GM19468 (cell line): Measurements from ENCODE around the gene PLCXD3.

Experiments used
- ATAC-seq: cut with Tn5 transposase; IDR thresholded peaks from one replicate; pipeline ENCODE4 v1.9.1; 2021; ENCODE audit warnings: mild to moderate bottlenecking, moderate library complexity, moderate number of reproducible peaks; ENCODE audit not compliant: unreplicated experiment; ENCODE audit errors: extremely low read depth

PLCXD3 gene

GRCh38 chr5:41306005-41306404, 204.4 kb downstream of the PLCXD3 start:
- no peak for ATAC-seq

GRCh38 chr5:41305056-41305455, 205.3 kb downstream of the PLCXD3 start:
- ATAC-seq = no peak

DNA sequence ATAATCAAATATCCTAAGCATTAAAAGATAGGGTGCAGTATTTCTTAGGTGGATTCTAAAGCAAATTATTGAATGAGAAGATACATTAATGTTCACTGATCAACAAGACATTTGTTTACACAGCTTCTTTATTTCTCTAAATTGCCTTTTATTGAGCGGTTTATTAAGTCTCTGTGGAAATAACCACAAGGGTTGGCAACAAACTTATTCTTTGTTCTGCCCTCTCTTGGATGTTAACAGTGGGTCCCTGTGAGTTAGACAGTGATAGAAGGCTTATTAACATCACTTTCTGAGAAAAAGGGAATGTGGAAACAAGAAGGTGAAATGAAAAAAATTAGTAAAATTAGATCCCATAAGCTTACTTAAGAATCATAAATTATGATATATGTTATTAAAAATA, 214.3 kb downstream of the PLCXD3 start:
- ATAC-seq = no peak

DNA sequence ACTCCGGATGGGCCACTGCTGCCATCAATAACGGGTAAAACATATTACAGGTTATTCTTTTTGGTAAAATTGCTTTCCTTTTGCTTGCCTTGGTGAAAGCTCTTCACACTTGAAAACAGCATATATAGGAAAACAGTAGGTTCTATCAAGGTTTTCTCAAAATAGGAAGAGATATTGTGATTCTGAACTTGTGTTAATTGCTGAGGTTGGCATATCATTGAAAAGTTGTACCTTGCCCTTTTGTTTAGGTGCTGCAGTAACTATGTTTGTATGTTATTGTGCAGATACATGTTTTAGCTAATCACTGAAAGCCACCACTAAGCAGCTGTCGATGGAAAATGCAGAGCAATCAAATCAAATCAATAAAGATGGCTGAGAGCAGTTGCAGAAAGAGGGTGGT, 219.1 kb downstream of the PLCXD3 start:
- no peak for ATAC-seq

DNA sequence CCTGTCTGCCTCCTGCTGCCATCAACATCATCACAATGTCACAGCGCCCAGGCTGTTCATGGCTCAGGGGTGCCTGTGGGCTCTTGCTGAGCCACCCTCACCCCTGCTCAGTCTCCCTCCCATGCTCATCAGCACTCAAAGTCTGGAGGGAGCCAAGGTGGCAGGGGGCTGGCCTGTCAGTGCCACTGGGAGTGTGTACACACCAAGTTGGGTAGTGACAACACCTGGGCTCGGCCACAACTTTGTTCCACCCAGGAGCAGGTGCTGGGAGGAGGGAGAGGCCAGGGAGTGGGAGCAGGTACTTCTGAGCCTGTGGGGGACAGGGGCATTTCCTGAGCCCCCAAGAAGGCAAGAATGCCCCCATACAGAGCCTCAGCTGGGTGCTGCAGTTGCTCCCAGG, 219.6 kb downstream of the PLCXD3 start:
- no peak for ATAC-seq

DNA sequence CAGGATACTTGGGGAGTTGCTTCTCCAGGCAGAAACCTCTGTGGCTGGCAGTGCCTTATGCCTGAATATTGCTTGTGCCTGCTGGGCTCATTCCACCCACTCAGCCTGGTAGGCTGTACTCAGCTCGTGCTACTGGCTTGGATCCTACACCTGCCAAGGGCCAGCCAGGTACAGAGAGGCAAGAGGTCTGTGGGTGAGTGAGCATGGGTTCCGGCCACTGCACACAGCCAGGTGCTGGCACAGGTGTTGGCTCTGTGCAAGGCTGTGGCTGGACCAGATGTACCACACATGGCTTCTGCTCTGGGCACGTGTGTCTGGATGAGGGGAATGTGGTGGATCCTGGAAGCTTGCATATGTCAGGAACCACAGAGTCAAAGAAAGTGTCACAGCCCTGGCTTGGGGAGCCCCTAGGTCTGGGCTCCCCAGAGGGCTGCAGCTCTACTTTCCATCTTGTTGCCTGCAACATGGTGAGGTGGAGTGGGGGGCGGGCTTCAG, 220.4 kb downstream of the PLCXD3 start:
- no peak for ATAC-seq

GRCh38 chr5:41286696-41287095, 223.7 kb downstream of the PLCXD3 start:
- no peak for ATAC-seq

DNA sequence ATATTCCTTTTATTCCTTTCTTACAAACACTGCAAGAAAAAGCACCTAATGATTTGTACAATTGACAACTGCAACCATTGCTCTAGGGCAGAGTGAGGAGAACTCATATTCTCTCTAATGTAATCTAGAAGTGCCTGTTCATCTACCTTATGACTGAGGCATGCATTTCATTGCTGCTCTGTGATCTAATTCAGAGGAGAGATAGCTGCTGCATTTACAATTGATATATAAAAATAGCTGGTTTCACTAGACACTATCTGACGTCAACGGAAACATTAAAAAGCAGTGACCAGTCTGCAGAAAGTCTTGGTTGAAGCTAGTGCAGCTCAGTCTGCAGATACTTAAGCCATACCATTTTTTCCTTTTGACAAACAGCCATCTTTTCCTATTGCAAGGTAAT, 224.2 kb downstream of the PLCXD3 start:
- ATAC-seq = no peak

GRCh38 chr5:41284938-41285337, 225.5 kb downstream of the PLCXD3 start:
- no peak for ATAC-seq

GRCh38 chr5:41281215-41281810, 229.1 kb downstream of the PLCXD3 start:
- no peak for ATAC-seq

- no peak for ATAC-seq
These were observed 231.4 kb downstream of the PLCXD3 start for GRCh38 chr5:41279040-41279439.

DNA sequence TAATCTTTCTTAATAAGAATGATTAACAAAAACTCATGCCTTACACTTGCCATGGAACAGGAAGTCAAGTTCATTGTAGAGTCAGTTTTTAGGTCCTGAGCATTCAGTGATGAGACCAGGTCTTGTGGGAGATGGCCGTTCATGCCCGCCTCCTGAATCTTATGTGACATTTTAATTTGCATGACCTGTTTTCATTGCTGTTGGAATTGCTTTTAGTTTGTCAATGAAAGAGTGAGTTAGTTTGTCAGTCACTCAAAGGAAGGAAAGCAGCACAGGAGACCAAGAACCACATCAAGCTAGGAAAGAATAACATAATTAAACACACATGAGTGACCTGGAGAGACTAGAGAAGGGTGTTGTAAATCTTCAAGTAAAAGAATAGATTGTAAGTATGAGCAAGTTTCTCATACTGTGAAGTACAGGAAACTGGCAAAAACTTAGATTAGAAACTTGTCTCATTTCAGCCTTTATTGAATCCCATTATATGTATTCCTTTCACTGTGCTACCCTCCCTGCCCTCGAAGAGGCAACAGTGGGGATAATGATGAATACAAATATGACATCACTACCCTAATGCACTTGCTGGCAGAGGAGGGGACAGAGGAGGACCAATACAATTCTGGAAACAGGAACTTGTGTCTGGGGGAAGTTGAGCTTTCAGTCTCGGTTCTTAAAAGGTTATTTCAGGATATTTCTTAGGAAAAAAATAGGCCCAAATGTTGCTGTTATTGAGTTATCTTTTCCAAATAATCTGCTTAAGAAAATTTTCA, 232.7 kb downstream of the PLCXD3 start:
- no peak for ATAC-seq

GRCh38 chr5:41275813-41276512, 234.4 kb downstream of the PLCXD3 start:
- ATAC-seq = peak; percentile 29

GRCh38 chr5:41270423-41271251, 239.8 kb downstream of the PLCXD3 start:
- ATAC-seq = no peak

GRCh38 chr5:41268894-41269293, 241.5 kb downstream of the PLCXD3 start:
- no peak for ATAC-seq

GRCh38 chr5:41266377-41266776, 244.0 kb downstream of the PLCXD3 start:
- no peak for ATAC-seq

GRCh38 chr5:41264019-41264418, 246.4 kb downstream of the PLCXD3 start:
- no peak for ATAC-seq

GRCh38 chr5:41263335-41263734, 247.1 kb downstream of the PLCXD3 start:
- ATAC-seq = no peak
